ENCODE measurements around the gene XXYLT1. TPM values are rescaled to one million over a fixed set of nuclear protein-coding genes. Genes with fewer than 3 reads are reported as not detected.

XXYLT1 gene
- polyA plus RNA-seq, 4 donors: 0.81 to 11.7 (median 4.6) TPM

DNA sequence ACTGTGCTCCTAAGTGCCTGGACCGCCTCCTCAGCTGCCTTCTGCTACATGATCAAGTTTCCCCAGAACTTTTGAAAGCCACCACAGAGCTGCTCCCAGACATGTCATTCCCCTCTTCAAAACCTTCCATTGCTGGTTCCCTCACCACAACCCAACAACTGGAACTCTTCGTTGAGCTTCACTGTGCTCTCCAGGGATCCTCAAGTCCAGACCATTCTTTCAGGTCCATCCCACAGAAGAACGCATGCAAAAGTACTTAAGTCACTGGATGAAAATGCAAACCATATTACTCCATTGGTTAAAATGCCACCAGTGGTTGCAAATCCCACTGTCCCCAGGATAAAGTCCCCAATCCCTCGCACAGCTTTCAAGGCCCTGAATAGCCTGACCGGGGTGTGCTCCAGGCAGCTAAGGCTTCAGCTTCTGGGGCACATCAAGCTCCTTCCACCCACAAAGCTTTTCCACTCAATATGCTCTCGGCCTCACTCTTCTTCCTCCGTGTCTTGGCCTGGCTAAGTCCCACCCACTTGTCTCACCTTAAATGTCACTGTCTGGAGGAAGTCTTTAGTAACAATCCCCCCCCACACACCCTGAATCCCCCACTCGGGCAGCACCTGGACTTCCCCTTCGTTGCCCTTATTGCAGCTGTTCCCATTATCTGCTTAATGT is 84.8 kb downstream of the XXYLT1 start:
- DNase-seq: no peak
- no peak overlapping the region for H3K4me3 ChIP-seq (ENCODE audit: low read depth in 1 of 3, low read length in 3 of 3)
- no peaks in the 10 kb centered on the region for H3K27me3 ChIP-seq (ENCODE audit: control insufficient read depth in 3 of 3, insufficient read depth in 3 of 3, low read length in 3 of 3)
- peaks cover 0 to 6% of the 10 kb centered on the region in 2 donors for H3K9me3 ChIP-seq (ENCODE audit: control insufficient read depth in 2 of 2, insufficient read depth in 1 of 2, low read depth in 1 of 2, low read length in 1 of 2)
- no peak for FAIRE-seq
- H3K36me3 ChIP-seq (ENCODE audit: control insufficient read depth in 3 of 3, insufficient read depth in 2 of 3, low read depth in 1 of 3, low read length in 3 of 3): no peaks in the 10 kb centered on the region
- 78 to 87% (median 83%) methylated on average over 9 of the region's 9 CpGs for WGBS, 3 donors
- H3K27ac ChIP-seq (ENCODE audit: low read depth in 1 of 3, low read length in 2 of 3): no peak overlapping the region
- H3K4me1 ChIP-seq (ENCODE audit: control insufficient read depth in 3 of 3, insufficient read depth in 2 of 3, low read depth in 1 of 3, low read length in 2 of 3): peaks cover 0 to 13% (median 0%) of the 10 kb centered on the region in 3 donors

DNA sequence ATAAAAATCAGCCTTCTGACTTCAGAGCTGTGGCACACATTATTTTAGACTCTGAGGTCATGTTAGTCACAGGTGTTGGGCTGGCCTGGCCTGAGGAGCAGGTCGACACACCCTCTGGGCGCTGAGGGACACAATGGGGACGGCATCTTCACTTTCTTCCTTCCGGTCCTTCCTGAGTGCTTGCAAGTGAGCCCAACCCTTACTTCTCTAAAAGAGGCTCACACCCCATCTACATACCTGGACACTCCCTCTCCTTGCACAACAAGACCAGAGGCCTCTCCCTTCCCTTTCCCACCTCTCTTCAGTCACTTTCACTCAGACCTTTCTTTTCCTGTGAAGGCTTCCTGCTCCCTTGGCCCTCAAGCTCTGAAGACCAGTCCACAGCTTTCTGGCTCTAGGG is 85.4 kb downstream of the XXYLT1 start:
- H3K4me1 ChIP-seq (ENCODE audit: control insufficient read depth in 3 of 3, insufficient read depth in 2 of 3, low read depth in 1 of 3, low read length in 2 of 3): peaks cover 0 to 13% (median 0%) of the 10 kb centered on the region in 3 donors
- FAIRE-seq (no peak), DNase-seq (peak in 1 of 2 donors; percentile 49)
- peaks cover 0 to 4% of the 10 kb centered on the region in 2 donors for H3K9me3 ChIP-seq (ENCODE audit: control insufficient read depth in 2 of 2, insufficient read depth in 1 of 2, low read depth in 1 of 2, low read length in 1 of 2)
- no peaks in the 10 kb centered on the region for H3K36me3 ChIP-seq (ENCODE audit: control insufficient read depth in 3 of 3, insufficient read depth in 2 of 3, low read depth in 1 of 3, low read length in 3 of 3)
- H3K4me3 ChIP-seq (ENCODE audit: low read depth in 1 of 3, low read length in 3 of 3): no peak overlapping the region
- no peak overlapping the region for H3K27ac ChIP-seq (ENCODE audit: low read depth in 1 of 3, low read length in 2 of 3)
- 82 to 89% (median 83%) methylated on average over 4 of the region's 4 CpGs for WGBS, 3 donors
- no peaks in the 10 kb centered on the region for H3K27me3 ChIP-seq (ENCODE audit: control insufficient read depth in 3 of 3, insufficient read depth in 3 of 3, low read length in 3 of 3)

DNA sequence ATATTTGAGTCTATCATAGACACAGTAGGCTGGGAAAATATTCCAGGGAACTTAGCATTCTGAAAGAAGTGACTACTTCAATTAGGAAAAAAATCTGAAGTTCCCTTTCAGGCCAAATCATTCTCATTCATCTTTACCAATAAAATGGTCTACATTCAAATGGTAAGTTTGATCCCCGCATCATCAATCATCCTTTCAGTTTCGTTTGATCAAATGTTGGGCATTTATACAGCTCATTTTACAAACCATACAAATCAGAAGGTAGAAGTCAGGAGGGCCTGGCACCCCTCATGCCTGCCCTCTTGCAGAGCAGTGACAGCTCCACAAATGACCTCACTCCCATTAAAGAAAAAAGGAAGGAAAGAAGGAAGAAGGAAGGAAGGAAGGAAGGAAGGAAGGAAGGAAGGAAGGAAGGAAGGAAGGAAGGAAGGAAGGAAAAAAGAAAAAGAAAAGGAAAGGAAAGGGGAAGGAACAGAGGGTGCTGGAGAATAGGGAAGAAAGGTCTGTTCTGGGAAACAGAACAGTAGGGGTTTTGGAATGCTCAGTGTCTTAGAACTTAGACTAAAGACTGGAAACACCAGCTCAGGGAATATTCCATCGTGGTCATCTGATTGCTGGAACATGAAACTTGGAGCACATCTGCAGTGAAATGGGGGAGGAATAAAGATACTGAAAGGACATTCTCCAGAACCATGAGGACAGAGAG is 86.1 kb downstream of the XXYLT1 start:
- FAIRE-seq: no peak
- Histone ChIP-seq H3K27me3 (ENCODE audit: control insufficient read depth in 3 of 3, insufficient read depth in 3 of 3, low read length in 3 of 3) (no peaks in the 10 kb centered on the region), H3K9me3 (ENCODE audit: control insufficient read depth in 2 of 2, insufficient read depth in 1 of 2, low read depth in 1 of 2, low read length in 1 of 2) (no peaks in the 10 kb centered on the region), H3K4me1 (ENCODE audit: control insufficient read depth in 3 of 3, insufficient read depth in 2 of 3, low read depth in 1 of 3, low read length in 2 of 3) (peaks cover 0 to 16% (median 0%) of the 10 kb centered on the region in 3 donors), H3K36me3 (ENCODE audit: control insufficient read depth in 3 of 3, insufficient read depth in 2 of 3, low read depth in 1 of 3, low read length in 3 of 3) (no peaks in the 10 kb centered on the region), H3K4me3 (ENCODE audit: low read depth in 1 of 3, low read length in 3 of 3) (no peak overlapping the region), H3K27ac (ENCODE audit: low read depth in 1 of 3, low read length in 2 of 3) (no peak overlapping the region)
- WGBS, 3 donors: 73 to 85% (median 77%) methylated on average over 3 of the region's 3 CpGs
- no peak for DNase-seq

DNA sequence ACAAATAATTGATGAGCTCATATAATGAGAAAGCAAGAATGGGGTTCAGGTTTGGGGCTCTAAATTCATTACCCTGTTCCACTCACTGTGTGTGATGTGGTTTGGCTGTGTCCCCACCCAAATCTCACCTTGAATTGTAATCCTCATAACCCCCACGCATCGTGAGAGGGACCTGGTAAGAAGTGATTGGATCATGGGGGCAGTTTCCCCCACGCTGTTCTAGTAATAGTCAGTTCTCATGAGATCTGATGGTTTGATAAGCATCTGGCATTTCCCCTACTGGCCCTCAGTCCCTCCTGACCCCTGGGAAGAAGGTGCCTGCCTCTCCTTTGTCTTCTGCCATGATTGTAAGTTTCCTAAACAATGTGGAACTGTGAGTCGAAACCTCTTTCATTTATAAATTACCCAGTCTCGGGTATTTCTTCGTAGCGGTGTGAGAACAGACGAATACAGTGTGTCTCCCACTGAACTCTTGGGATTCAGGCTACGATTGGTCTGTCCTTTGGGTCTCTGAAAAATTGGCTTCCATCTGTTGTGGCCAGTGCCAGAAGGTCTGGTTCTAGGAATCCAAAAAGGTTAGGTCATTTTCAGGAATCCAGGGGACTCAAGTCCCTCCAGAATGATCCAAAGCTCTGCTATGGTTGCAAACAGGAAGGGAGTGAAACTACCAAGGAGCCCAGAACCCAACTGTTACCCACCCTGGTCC is 87.7 kb downstream of the XXYLT1 start:
- Histone ChIP-seq H3K27me3 (ENCODE audit: control insufficient read depth in 3 of 3, insufficient read depth in 3 of 3, low read length in 3 of 3) (no peaks in the 10 kb centered on the region), H3K4me1 (ENCODE audit: control insufficient read depth in 3 of 3, insufficient read depth in 2 of 3, low read depth in 1 of 3, low read length in 2 of 3) (peaks cover 0 to 30% (median 0%) of the 10 kb centered on the region in 3 donors), H3K9me3 (ENCODE audit: control insufficient read depth in 2 of 2, insufficient read depth in 1 of 2, low read depth in 1 of 2, low read length in 1 of 2) (no peaks in the 10 kb centered on the region), H3K4me3 (ENCODE audit: low read depth in 1 of 3, low read length in 3 of 3) (no peak overlapping the region), H3K36me3 (ENCODE audit: control insufficient read depth in 3 of 3, insufficient read depth in 2 of 3, low read depth in 1 of 3, low read length in 3 of 3) (no peaks in the 10 kb centered on the region), H3K27ac (ENCODE audit: low read depth in 1 of 3, low read length in 2 of 3) (peak overlapping the region in 1 of 3 donors; percentile 11)
- DNase-seq: no peak
- no peak for FAIRE-seq
- 85 to 89% (median 88%) methylated on average over 9 of the region's 9 CpGs for WGBS, 3 donors

DNA sequence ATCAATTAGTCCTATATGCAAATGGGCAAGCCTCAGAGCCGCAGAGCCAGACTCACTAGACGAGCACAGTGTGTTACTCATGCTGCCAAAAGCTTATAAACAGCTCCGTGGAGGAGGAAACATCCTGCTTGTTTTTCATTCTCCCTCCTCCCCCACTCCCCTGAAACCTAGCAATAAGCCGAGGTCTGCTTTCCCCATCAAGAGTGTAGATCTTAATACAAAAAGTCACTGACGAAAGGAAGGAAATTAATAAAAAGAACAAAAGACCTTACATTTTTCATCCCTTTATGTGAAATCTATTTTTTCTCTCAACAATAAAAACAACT is 88.5 kb downstream of the XXYLT1 start:
- no peaks in the 10 kb centered on the region for H3K27me3 ChIP-seq (ENCODE audit: control insufficient read depth in 3 of 3, insufficient read depth in 3 of 3, low read length in 3 of 3)
- FAIRE-seq (no peak), DNase-seq (no peak)
- H3K4me3 ChIP-seq (ENCODE audit: low read depth in 1 of 3, low read length in 3 of 3): no peak overlapping the region
- H3K27ac ChIP-seq (ENCODE audit: low read depth in 1 of 3, low read length in 2 of 3): peak overlapping the region in 1 of 3 donors; percentile 33
- H3K4me1 ChIP-seq (ENCODE audit: control insufficient read depth in 3 of 3, insufficient read depth in 2 of 3, low read depth in 1 of 3, low read length in 2 of 3): peaks cover 0 to 30% (median 0%) of the 10 kb centered on the region in 3 donors
- no peaks in the 10 kb centered on the region for H3K9me3 ChIP-seq (ENCODE audit: control insufficient read depth in 2 of 2, insufficient read depth in 1 of 2, low read depth in 1 of 2, low read length in 1 of 2)
- H3K36me3 ChIP-seq (ENCODE audit: control insufficient read depth in 3 of 3, insufficient read depth in 2 of 3, low read depth in 1 of 3, low read length in 3 of 3): no peaks in the 10 kb centered on the region
- WGBS, 3 donors: 47 to 72% (median 69%) methylated on average over 5 of the region's 5 CpGs

DNA sequence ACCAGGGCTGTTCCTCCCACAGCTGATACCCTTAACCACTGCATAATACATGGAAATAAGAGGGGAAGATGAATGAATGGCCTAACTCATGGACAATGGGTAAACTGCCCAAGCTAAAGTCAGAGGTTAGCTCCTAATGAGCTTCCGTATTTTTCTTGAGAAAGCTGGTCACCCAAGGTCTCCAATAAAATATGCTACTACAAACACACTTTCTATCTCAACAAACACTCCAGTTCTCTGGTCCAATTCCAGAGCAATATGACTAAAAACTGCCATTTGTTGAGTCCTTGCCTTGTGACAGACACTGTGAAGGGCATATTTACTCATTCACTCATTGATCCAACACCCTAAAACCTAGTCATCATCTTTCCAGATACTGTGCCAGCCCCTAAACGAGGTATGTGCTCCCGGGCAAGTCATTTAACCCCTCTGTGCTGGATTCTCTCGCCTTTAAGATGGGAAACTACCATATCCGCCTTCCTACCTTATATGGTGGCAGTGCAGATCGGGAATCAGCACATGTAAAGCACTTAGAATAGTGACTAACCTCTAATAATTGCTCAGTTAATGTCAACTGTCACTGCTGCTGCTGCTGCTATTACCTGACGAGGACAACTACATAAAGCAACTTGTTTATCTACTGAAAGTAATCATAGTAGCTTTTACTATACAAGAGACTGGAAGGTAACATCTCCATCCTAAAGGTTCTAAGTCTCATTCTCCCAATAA is 89.1 kb downstream of the XXYLT1 start:
- Histone ChIP-seq H3K27me3 (ENCODE audit: control insufficient read depth in 3 of 3, insufficient read depth in 3 of 3, low read length in 3 of 3) (no peaks in the 10 kb centered on the region), H3K4me1 (ENCODE audit: control insufficient read depth in 3 of 3, insufficient read depth in 2 of 3, low read depth in 1 of 3, low read length in 2 of 3) (peaks cover 0 to 30% (median 0%) of the 10 kb centered on the region in 3 donors), H3K9me3 (ENCODE audit: control insufficient read depth in 2 of 2, insufficient read depth in 1 of 2, low read depth in 1 of 2, low read length in 1 of 2) (no peaks in the 10 kb centered on the region), H3K27ac (ENCODE audit: low read depth in 1 of 3, low read length in 2 of 3) (peak overlapping the region in 2 of 3 donors; percentile 33 to 72), H3K4me3 (ENCODE audit: low read depth in 1 of 3, low read length in 3 of 3) (no peak overlapping the region), H3K36me3 (ENCODE audit: control insufficient read depth in 3 of 3, insufficient read depth in 2 of 3, low read depth in 1 of 3, low read length in 3 of 3) (no peaks in the 10 kb centered on the region)
- FAIRE-seq (no peak), DNase-seq (no peak)
- WGBS, 3 donors: 73 to 85% (median 80%) methylated on average over 7 of the region's 7 CpGs

DNA sequence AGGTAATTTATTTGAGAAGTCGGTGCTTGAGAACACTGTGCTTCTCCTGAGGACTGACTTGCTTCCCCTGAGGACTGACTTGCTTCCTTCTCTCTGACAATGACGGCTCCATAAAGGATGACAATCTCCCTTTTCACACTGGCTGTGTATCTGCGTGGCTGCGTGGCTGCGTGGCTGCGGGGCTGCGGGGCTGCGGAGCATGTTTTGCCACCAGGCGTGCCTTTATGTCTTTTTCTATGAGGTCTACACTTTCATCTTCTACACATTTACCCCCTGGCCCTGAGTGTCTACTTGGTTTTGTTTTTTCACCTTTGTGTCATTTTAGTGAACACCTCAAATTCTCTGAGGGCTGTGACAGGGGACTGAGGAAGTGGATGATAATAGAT is 89.9 kb downstream of the XXYLT1 start:
- H3K4me3 ChIP-seq (ENCODE audit: low read depth in 1 of 3, low read length in 3 of 3): no peak overlapping the region
- peaks cover 0 to 30% (median 0%) of the 10 kb centered on the region in 3 donors for H3K4me1 ChIP-seq (ENCODE audit: control insufficient read depth in 3 of 3, insufficient read depth in 2 of 3, low read depth in 1 of 3, low read length in 2 of 3)
- DNase-seq (no peak), FAIRE-seq (no peak)
- no peaks in the 10 kb centered on the region for H3K9me3 ChIP-seq (ENCODE audit: control insufficient read depth in 2 of 2, insufficient read depth in 1 of 2, low read depth in 1 of 2, low read length in 1 of 2)
- H3K36me3 ChIP-seq (ENCODE audit: control insufficient read depth in 3 of 3, insufficient read depth in 2 of 3, low read depth in 1 of 3, low read length in 3 of 3): no peaks in the 10 kb centered on the region
- H3K27ac ChIP-seq (ENCODE audit: low read depth in 1 of 3, low read length in 2 of 3): no peak overlapping the region
- 94 to 97% (median 95%) methylated on average over 9 of the region's 9 CpGs for WGBS, 3 donors
- H3K27me3 ChIP-seq (ENCODE audit: control insufficient read depth in 3 of 3, insufficient read depth in 3 of 3, low read length in 3 of 3): no peaks in the 10 kb centered on the region

DNA sequence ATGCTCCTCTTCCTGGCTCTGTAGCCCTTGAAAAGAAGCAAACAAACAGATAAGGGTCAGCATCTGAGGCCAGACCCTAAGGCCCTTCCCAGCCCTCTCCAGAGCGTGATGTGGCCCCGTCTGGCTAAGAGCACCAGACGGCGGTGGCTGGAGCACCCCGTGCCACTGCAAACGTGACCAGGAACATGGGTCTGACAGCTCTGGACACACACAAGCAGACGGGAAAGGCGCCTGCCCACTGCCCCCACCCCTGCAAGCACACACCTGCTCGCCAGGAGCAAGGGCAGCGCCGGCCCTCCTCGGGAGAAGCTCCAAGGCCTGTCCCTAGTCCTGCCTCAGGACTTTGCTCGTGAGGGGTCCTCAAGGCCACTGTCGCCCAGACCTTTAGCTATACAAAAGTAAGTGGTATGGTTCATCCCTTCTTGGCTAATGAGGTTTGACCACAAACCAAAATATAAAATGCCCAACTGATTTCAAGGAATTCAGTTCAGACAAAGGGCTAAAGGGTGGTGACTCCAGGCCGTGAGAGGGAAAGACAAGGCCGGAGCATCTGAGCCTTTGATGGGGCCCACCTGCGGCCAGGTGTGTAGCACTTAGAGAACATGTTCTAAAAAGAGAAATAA is 90.4 kb downstream of the XXYLT1 start:
- peaks cover 0 to 26% (median 0%) of the 10 kb centered on the region in 3 donors for H3K4me1 ChIP-seq (ENCODE audit: control insufficient read depth in 3 of 3, insufficient read depth in 2 of 3, low read depth in 1 of 3, low read length in 2 of 3)
- 80 to 85% (median 84%) methylated on average over 17 of the region's 17 CpGs for WGBS, 3 donors
- H3K27me3 ChIP-seq (ENCODE audit: control insufficient read depth in 3 of 3, insufficient read depth in 3 of 3, low read length in 3 of 3): no peaks in the 10 kb centered on the region
- peak overlapping the region in 2 of 3 donors; percentile 5 to 58 for H3K27ac ChIP-seq (ENCODE audit: low read depth in 1 of 3, low read length in 2 of 3)
- no peaks in the 10 kb centered on the region for H3K9me3 ChIP-seq (ENCODE audit: control insufficient read depth in 2 of 2, insufficient read depth in 1 of 2, low read depth in 1 of 2, low read length in 1 of 2)
- DNase-seq: no peak
- no peak for FAIRE-seq
- no peak overlapping the region for H3K4me3 ChIP-seq (ENCODE audit: low read depth in 1 of 3, low read length in 3 of 3)
- H3K36me3 ChIP-seq (ENCODE audit: control insufficient read depth in 3 of 3, insufficient read depth in 2 of 3, low read depth in 1 of 3, low read length in 3 of 3): no peaks in the 10 kb centered on the region

Measured in small intestine (tissue), 7 donors.